Tibial nerve (tissue), 4 donors: ENCODE data around the gene IPP. TPM values are rescaled to one million over a fixed set of nuclear protein-coding genes. Genes with fewer than 3 reads are reported as not detected.
"Not testable (repeated sequence)": the region's sequence is repeated elsewhere in the genome, so short reads cannot be mapped to it uniquely, and the experiment has no call there.

ENCODE experiments used
- DNase-seq, 2 donors: peaks; one replicate each; pipeline ENCODE4 v3.0.0-alpha.2; 2019; ENCODE audit warnings: low spot score in 2 of 2
- H3K27ac ChIP-seq, 4 donors: fragments of 200-600 bp; sonication (generic) in 3 of 4; one replicate each; pipeline ENCODE4 v1.5.1; 2017 to 2019; ENCODE audit warnings: mild to moderate bottlenecking in 1 of 4
- H3K27me3 ChIP-seq, 2 donors: fragments of 200-600 bp; sonication (generic) in 1 of 2; one replicate each; pipeline versions ENCODE4 v1.5.1 to v1.6.0; 2017 to 2019
- H3K36me3 ChIP-seq, 3 donors: fragments of 200-600 bp; sonication (generic); one replicate each; pipeline ENCODE4 v1.5.1; 2018 to 2019
- H3K4me1 ChIP-seq, 4 donors: fragments of 200-600 bp; sonication (generic) in 3 of 4; one replicate each; pipeline ENCODE4 v1.5.1; 2017 to 2019
- H3K4me3 ChIP-seq, 4 donors: fragments of 200-600 bp; sonication (generic) in 3 of 4; one replicate each; pipeline ENCODE4 v1.5.1; 2017 to 2019; ENCODE audit warnings: mild to moderate bottlenecking in 1 of 4, moderate library complexity in 1 of 4
- H3K9me3 ChIP-seq, 4 donors: fragments of 200-600 bp; sonication (generic) in 3 of 4; one replicate each; pipeline ENCODE4 v1.5.1; 2017 to 2019
- CTCF ChIP-seq, 5 experiments: fragments of 200-600 bp in 3 of 5; fragments of 450-650 bp in 2 of 5; sonication (generic) in 3 of 5; IDR thresholded peaks; one replicate each; pipeline ENCODE4 v1.5.1; 2016 to 2019; ENCODE audit warnings: antibody characterized with exemption in 5 of 5, mild to moderate bottlenecking in 3 of 5, moderate library complexity in 2 of 5
- EP300 ChIP-seq, 2 donors: sonication (generic); formaldehyde crosslinking; IDR thresholded peaks; one replicate each; pipeline ENCODE4 v1.6.1; 2017; ENCODE audit warnings: antibody characterized with exemption in 2 of 2, mild to moderate bottlenecking in 1 of 2
- POLR2A ChIP-seq, 2 donors: fragments of 450-650 bp; IDR thresholded peaks; one replicate each; pipeline ENCODE4 v1.6.1; 2017; ENCODE audit warnings: antibody characterized with exemption in 2 of 2, mild to moderate bottlenecking in 2 of 2, moderate library complexity in 2 of 2
- WGBS, 2 donors: methylation state at CpG; one replicate each; pipeline ENCODE4 v1.1.5; 2018; 5-methylcytosine and 5-hydroxymethylcytosine counted together
- total RNA-seq, 4 donors: library from RNA; depleted of rRNA; stranded (reverse); fragments of >200 nt; gene quantifications; one replicate each; pipeline ENCODE4 v1.1.0, GENCODE V29; 2016

IPP gene
- total RNA-seq, 4 donors from 2014 or later: 8.4 to 15.3 (median 13.9) TPM

- Histone ChIP-seq H3K27ac (no peak overlapping the region), H3K36me3 (peaks cover 0 to 59% (median 0%) of the 10 kb centered on the region in 3 donors), H3K27me3 (no peaks in the 10 kb centered on the region), H3K4me1 (no peaks in the 10 kb centered on the region), H3K4me3 (no peak overlapping the region), H3K9me3 (peaks cover 0 to 14% (median 0%) of the 10 kb centered on the region in 4 donors)
- no peak for TF ChIP-seq CTCF (IDR thresholded peaks at IDR 0.05)
- no peak for TF ChIP-seq EP300 (IDR thresholded peaks at IDR 0.05)
- no peak for TF ChIP-seq POLR2A (IDR thresholded peaks at IDR 0.05)
- no peak for DNase-seq
- 83 to 95% methylated on average over 1 of the region's 1 CpG for WGBS, 2 donors
Measured at GRCh38 chr1:45704637-45705036, 45.8 kb downstream of the IPP start.

GRCh38 chr1:45694823-45695222 is 55.6 kb downstream of the IPP start:
- WGBS, 2 donors: 89 to 92% methylated on average over 7 of the region's 7 CpGs
- peaks cover 0 to 81% (median 0%) of the 10 kb centered on the region in 3 donors for H3K36me3 ChIP-seq

GRCh38 chr1:45693811-45694210 is 56.6 kb downstream of the IPP start:
- Histone ChIP-seq H3K36me3 (peaks cover 0 to 71% (median 0%) of the 10 kb centered on the region in 3 donors), H3K4me1 (peaks cover 0 to 16% (median 3%) of the 10 kb centered on the region in 4 donors)
- H3K4me3 ChIP-seq, H3K9me3 ChIP-seq, H3K27me3 ChIP-seq, H3K27ac ChIP-seq, DNase-seq: not testable (repeated sequence)
- WGBS, 2 donors: 79 to 82% methylated on average over 8 of the region's 8 CpGs

More at GRCh38 chr1:45694823-45695222, 55.6 kb downstream of the IPP start:
- peaks cover 0 to 6% (median 0%) of the 10 kb centered on the region in 4 donors for H3K4me1 ChIP-seq
- no peak overlapping the region for H3K4me3 ChIP-seq
- no peaks in the 10 kb centered on the region for H3K9me3 ChIP-seq
- no peak for DNase-seq
- TF ChIP-seq EP300 (IDR thresholded peaks at IDR 0.05) (no peak), CTCF (IDR thresholded peaks at IDR 0.05) (no peak), POLR2A (IDR thresholded peaks at IDR 0.05) (no peak)
- H3K27ac ChIP-seq: no peak overlapping the region
- H3K27me3 ChIP-seq: no peaks in the 10 kb centered on the region

GRCh38 chr1:45687754-45688740 is 62.4 kb downstream of the IPP start, which contains the start of gene TMEM69:
Gene TMEM69, plus strand, starts transcription at chr1:45688181. Its CDS starts 2,888 bp downstream, at chr1:45691069.
- DNase-seq: peak; percentile 25 to 68
- peak in 1 of 2 donors; percentile 23 for TF ChIP-seq POLR2A (IDR thresholded peaks at IDR 0.05)
- TF ChIP-seq CTCF (IDR thresholded peaks at IDR 0.05): peak in 1 of 5 experiments; percentile 38
- peak in 1 of 2 donors; percentile 78 for TF ChIP-seq EP300 (IDR thresholded peaks at IDR 0.05)
- peak within 1 kb of the TSS; percentile 95 to 99 (median 97) for H3K27ac ChIP-seq
- 1 to 2% methylated on average over 24 of the region's 24 CpGs for WGBS, 2 donors
- H3K36me3 ChIP-seq: peaks cover 0 to 22% (median 0%) of the 10 kb centered on the region in 3 donors
- peak within 1 kb of the TSS; percentile 68 to 94 (median 83) for H3K4me3 ChIP-seq
- H3K27me3 ChIP-seq: no peaks in the 10 kb centered on the region
- H3K9me3 ChIP-seq: no peaks in the 10 kb centered on the region
- H3K4me1 ChIP-seq: peaks cover 0 to 40% (median 8%) of the 10 kb centered on the region in 4 donors

- WGBS, 2 donors: 1% methylated on average over 34 to 40 of the region's 44 CpGs
Measured at GRCh38 chr1:45687014-45687753, 63.3 kb downstream of the IPP start.

More at GRCh38 chr1:45687014-45687753, 63.3 kb downstream of the IPP start:
- Histone ChIP-seq H3K27me3 (no peaks in the 10 kb centered on the region), H3K36me3 (peaks cover 0 to 15% (median 0%) of the 10 kb centered on the region in 3 donors), H3K4me1 (peaks cover 0 to 48% (median 9%) of the 10 kb centered on the region in 4 donors), H3K27ac (peak overlapping the region; percentile 95 to 99 (median 97)), H3K4me3 (peak overlapping the region; percentile 75 to 94 (median 89)), H3K9me3 (no peaks in the 10 kb centered on the region)
- peak; percentile 95 to 96 for DNase-seq
- TF ChIP-seq CTCF (IDR thresholded peaks at IDR 0.05) (no peak), EP300 (IDR thresholded peaks at IDR 0.05) (peak; percentile 39 to 96), POLR2A (IDR thresholded peaks at IDR 0.05) (peak; percentile 70 to 86)
